ENCODE measurements around the gene RXRA.
A peak's percentile ranks its signal among the peaks of the same experiment; 100 is the strongest.

GRCh38 chr9:134434894-134435506, 108.7 kb downstream of the RXRA start:
- TF ChIP-seq POLR2A (IDR thresholded peaks at IDR 0.05) (peak in 1 of 4 donors; percentile 10), CTCF (IDR thresholded peaks at IDR 0.05) (no peak)

Data from upper lobe of left lung (tissue), 4 donors.